ENCODE results near the gene PRCC.

The PRCC gene

DNA sequence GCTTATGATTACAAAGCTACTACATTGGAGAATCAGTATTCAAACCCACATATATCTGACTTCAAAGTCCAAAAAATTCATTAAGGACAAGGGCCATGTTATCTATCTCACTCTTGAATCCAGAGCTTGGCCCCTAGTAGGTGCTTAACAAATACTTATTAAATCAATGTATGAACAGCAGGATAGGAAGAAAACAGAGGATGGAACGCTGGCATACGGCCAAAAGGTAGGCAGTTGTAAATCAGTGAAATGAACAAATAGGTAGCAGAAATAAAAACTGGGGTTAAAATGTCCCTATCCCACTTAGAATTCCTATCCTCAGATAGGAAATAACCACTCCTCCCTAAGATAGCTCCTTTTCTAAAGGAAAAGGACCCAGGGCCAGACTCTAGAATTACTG lies 28.4 kb upstream of the PRCC start:
- TF ChIP-seq, protein P1, sequence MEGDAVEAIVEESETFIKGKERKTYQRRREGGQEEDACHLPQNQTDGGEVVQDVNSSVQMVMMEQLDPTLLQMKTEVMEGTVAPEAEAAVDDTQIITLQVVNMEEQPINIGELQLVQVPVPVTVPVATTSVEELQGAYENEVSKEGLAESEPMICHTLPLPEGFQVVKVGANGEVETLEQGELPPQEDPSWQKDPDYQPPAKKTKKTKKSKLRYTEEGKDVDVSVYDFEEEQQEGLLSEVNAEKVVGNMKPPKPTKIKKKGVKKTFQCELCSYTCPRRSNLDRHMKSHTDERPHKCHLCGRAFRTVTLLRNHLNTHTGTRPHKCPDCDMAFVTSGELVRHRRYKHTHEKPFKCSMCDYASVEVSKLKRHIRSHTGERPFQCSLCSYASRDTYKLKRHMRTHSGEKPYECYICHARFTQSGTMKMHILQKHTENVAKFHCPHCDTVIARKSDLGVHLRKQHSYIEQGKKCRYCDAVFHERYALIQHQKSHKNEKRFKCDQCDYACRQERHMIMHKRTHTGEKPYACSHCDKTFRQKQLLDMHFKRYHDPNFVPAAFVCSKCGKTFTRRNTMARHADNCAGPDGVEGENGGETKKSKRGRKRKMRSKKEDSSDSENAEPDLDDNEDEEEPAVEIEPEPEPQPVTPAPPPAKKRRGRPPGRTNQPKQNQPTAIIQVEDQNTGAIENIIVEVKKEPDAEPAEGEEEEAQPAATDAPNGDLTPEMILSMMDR (IDR thresholded peaks at IDR 0.05; ENCODE audit: insufficient read depth, low read length, poor library complexity, severe bottlenecking): no peak
- Histone ChIP-seq H3K27me3 (replicated peaks; ENCODE audit: control insufficient read depth, insufficient read depth, low read length) (no peaks in the 10 kb centered on the region), H3K4me3 (replicated peaks; ENCODE audit: low read depth, low read length) (no peak overlapping the region), H3K36me3 (ENCODE audit: control insufficient read depth, insufficient read depth, low read length) (peaks cover 19% of the 10 kb centered on the region)
- no peak for DNase-seq (ENCODE audit: extremely low read depth, insufficient read length)

- TF ChIP-seq, protein P1 (IDR thresholded peaks at IDR 0.05; ENCODE audit: insufficient read depth, low read length, poor library complexity, severe bottlenecking): no peak
- no peak for DNase-seq (ENCODE audit: extremely low read depth, insufficient read length)
- H3K4me3 ChIP-seq (replicated peaks; ENCODE audit: low read depth, low read length): peak overlapping the region; percentile 91
- H3K36me3 ChIP-seq (ENCODE audit: control insufficient read depth, insufficient read depth, low read length): peaks cover 23% of the 10 kb centered on the region
- no peaks in the 10 kb centered on the region for H3K27me3 ChIP-seq (replicated peaks; ENCODE audit: control insufficient read depth, insufficient read depth, low read length)
These were observed 27.0 kb upstream of the PRCC start for GRCh38 chr1:156740237-156740740.

DNA sequence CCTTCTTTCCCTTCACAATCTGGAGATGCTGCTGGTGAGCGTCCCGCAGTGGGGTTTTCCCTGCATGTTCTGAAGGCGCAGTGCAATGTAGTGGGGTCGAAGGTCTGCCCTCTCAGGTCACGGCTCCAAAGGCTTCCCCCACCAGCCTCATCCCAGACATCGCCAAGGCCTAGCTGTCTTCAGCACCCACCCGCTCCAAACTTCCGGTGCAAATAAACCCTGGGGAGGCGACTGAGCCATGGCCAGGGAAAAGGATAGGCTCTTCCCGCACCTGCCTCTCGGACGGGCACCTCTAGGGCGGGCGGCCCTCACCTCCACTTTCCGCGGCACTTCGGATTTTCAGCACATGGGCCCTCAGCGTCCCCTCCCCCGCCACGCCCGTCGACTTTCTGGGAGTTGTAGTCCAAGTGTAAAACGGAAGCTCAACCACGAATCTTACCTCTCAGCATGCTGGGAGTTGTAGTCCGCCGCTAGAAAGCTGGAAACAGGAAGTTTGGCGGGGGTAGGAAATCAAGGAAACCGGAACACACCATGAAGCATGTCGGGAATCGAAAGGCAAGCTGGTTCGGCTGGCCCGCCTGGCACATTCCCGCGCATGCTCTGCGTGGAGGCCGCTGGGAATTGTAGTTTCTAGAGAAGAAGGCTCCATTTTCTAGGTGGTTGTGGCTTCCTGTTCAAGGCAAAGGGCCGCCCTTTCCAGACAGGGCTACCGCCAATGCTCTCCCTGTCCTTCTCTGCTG lies 26.4 kb upstream of the PRCC start, which contains the start of gene MRPL24:
Gene MRPL24, minus strand, starts transcription at position 348 of the 740 bp plus-strand sequence. CDS start 2,384 bp downstream, outside the sequence.
- H3K36me3 ChIP-seq (ENCODE audit: control insufficient read depth, insufficient read depth, low read length): peaks cover 20% of the 10 kb centered on the region
- H3K27me3 ChIP-seq (replicated peaks; ENCODE audit: control insufficient read depth, insufficient read depth, low read length): no peaks in the 10 kb centered on the region
- peak within 1 kb of the TSS; percentile 91 for H3K4me3 ChIP-seq (replicated peaks; ENCODE audit: low read depth, low read length)
- DNase-seq (ENCODE audit: extremely low read depth, insufficient read length): peak; percentile 95
- TF ChIP-seq, protein P1 (IDR thresholded peaks at IDR 0.05; ENCODE audit: insufficient read depth, low read length, poor library complexity, severe bottlenecking): no peak

GRCh38 chr1:156741481-156741983 lies 25.8 kb upstream of the PRCC start:
- Histone ChIP-seq H3K36me3 (ENCODE audit: control insufficient read depth, insufficient read depth, low read length) (peaks cover 17% of the 10 kb centered on the region), H3K27me3 (replicated peaks; ENCODE audit: control insufficient read depth, insufficient read depth, low read length) (no peaks in the 10 kb centered on the region), H3K4me3 (replicated peaks; ENCODE audit: low read depth, low read length) (peak overlapping the region; percentile 44)
- DNase-seq (ENCODE audit: extremely low read depth, insufficient read length): no peak
- TF ChIP-seq, protein P1 (IDR thresholded peaks at IDR 0.05; ENCODE audit: insufficient read depth, low read length, poor library complexity, severe bottlenecking): no peak

GRCh38 chr1:156742017-156742416 lies 25.3 kb upstream of the PRCC start:
- Histone ChIP-seq H3K4me3 (replicated peaks; ENCODE audit: low read depth, low read length) (no peak overlapping the region), H3K27me3 (replicated peaks; ENCODE audit: control insufficient read depth, insufficient read depth, low read length) (no peaks in the 10 kb centered on the region), H3K36me3 (ENCODE audit: control insufficient read depth, insufficient read depth, low read length) (peaks cover 14% of the 10 kb centered on the region)
- DNase-seq (ENCODE audit: extremely low read depth, insufficient read length): no peak
- TF ChIP-seq, protein P1 (IDR thresholded peaks at IDR 0.05; ENCODE audit: insufficient read depth, low read length, poor library complexity, severe bottlenecking): no peak
